Fibroblast of lung (primary cell): ENCODE results near the gene RARRES2.

Experiments used
- EZH2 ChIP-seq: IDR thresholded peaks from 2 replicates; pipeline ENCODE4 v1.5.1; 2012; ENCODE audit warnings: low read length, control low read depth, mild to moderate bottlenecking; ENCODE audit errors: missing control alignments
- TF ChIP-seq, protein P1 (sequence below), 2 donors: IDR thresholded peaks in 1 of 2; conservative IDR thresholded peaks in 1 of 2; 1 replicate in 1 of 2; 2 replicates in 1 of 2; pipeline ENCODE4 v1.5.1; 2011 to 2012; ENCODE audit warnings: low read length in 2 of 2, control low read depth in 1 of 2, inconsistent platforms in 1 of 2, low read depth in 1 of 2, mild to moderate bottlenecking in 1 of 2

DNA sequence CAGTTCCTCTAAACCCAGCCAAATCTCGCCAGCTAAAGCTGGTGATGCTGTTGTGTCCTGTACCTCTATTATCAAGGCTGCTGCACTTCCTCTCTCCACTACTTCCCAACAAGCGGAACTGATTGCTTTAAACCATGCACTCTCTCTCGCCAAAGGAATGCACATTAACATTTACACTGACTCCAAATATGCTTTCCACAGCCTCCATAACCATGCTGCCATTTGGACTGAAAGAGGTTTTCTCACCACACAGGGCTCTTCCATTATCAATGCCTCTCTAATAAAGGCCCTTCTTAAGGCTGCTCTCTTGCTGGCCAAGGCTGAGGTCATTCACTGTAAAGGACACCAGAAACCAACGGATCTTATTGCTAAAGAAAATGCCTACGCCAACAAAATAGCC lies 29.7 kb downstream of the RARRES2 start:
- TF ChIP-seq, protein P1, sequence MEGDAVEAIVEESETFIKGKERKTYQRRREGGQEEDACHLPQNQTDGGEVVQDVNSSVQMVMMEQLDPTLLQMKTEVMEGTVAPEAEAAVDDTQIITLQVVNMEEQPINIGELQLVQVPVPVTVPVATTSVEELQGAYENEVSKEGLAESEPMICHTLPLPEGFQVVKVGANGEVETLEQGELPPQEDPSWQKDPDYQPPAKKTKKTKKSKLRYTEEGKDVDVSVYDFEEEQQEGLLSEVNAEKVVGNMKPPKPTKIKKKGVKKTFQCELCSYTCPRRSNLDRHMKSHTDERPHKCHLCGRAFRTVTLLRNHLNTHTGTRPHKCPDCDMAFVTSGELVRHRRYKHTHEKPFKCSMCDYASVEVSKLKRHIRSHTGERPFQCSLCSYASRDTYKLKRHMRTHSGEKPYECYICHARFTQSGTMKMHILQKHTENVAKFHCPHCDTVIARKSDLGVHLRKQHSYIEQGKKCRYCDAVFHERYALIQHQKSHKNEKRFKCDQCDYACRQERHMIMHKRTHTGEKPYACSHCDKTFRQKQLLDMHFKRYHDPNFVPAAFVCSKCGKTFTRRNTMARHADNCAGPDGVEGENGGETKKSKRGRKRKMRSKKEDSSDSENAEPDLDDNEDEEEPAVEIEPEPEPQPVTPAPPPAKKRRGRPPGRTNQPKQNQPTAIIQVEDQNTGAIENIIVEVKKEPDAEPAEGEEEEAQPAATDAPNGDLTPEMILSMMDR (conservative IDR thresholded peaks at IDR 0.05 in 1 of 2, IDR thresholded peaks at IDR 0.05 in 1 of 2; ENCODE audit: low read depth in 1 of 2, low read length in 2 of 2): no peak
- no peak for TF ChIP-seq EZH2
